NCI-H524 (cell line): ENCODE data around the gene USP4.
"Not testable (repeated sequence)": the region's sequence is repeated elsewhere in the genome, so short reads cannot be mapped to it uniquely, and the experiment has no call there.

ENCODE experiments used
- DNase-seq, 2 experiments: peaks; one replicate each; lab custom pipeline; 2025; lab: John Stamatoyannopoulos, UW

The USP4 gene

GRCh38 chr3:49248840-49249227 is 91.0 kb downstream of the USP4 start:
- no peak for DNase-seq

DNA sequence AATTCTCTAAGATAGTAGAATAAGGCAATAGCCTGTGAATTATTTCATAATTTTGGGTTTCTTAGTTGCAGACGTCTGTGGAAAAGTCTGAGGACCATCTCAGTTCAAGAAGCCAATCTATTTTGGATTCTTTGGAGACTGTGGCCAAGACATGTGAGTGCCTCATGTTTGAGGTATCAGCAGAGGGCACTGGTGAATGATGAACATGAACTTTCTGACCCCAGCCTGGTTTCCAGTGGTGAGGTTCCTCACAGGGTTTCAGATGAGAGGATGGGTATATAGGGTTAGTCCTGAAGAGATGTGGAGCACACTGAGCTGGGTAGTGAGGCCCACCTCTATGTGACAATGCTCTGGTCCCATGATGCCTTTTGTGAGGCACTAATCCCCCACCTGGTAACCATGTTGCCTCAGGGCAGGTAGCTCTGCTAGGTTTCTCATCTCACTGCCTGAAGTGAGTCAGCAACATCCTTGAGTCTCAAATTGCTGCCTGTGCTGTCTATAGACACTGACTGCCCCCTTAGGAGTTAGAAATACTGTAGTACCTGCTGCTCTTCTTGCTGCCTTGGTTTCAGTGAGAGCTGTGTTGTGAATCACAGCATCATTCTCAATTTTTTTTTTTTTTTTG is 95.2 kb downstream of the USP4 start:
- no peak for DNase-seq

DNA sequence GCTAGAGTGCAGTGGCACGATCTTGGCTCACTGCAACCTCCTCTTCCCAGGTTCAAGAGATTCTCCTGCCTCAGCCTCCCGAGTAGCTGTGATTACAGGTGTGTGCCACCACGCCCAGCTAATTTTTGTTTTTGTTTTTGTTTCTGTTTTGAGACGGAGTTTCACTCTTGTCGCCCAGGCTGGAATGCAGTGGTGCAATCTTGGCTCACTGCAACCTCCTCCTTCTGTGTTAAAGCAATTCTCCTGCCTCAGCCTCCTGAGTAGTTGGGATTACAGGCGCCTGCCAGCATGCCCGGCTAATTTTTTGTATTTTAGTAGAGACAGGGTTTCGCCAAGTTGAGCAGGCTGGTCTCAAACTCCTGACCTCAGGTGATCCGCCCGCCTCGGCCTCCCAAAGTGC is 99.8 kb downstream of the USP4 start:
- not testable (repeated sequence) for DNase-seq

- DNase-seq: no peak
Measured at GRCh38 chr3:49238274-49239127, 101.4 kb downstream of the USP4 start.

DNA sequence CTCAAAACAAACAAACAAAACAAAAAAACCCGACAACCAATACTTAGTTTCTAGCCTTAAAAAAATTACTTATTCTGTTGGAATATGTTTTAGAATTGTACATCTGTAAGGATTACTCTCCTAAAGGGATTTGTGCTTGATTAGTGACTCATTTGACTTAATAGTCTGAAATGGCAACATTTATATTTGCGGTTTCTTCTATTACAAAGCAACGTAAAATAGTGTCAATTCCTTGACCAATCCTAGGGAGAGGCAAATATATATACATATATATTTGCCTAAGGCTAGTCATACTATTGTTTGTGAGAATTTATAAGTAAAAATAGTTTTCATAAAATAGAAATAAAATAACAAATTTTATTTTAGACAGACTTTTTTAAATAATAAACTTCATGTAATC is 102.5 kb downstream of the USP4 start:
- DNase-seq: no peak

GRCh38 chr3:49236226-49236625 is 103.6 kb downstream of the USP4 start:
- no peak for DNase-seq

DNA sequence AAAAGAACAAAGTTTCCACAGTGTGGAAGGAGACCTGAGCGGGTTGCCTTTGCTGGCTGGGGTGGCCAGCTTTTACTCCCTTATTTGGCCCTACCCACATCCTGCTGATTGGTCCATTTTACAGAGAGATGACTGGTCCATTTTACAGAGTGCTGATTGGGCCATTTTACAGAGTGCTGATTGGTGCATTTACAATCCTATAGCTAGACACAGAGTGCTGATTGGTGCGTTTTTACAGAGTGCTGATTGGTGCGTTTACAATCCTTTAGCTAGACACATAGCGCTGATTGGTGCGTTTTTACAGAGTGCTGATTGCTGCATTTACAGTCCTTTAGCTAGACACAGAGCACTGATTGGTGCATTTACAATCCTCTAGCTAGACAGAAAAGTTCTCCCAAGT is 111.0 kb downstream of the USP4 start:
- not testable (repeated sequence) for DNase-seq
